ENCODE results near the gene LRRK1.

DNA sequence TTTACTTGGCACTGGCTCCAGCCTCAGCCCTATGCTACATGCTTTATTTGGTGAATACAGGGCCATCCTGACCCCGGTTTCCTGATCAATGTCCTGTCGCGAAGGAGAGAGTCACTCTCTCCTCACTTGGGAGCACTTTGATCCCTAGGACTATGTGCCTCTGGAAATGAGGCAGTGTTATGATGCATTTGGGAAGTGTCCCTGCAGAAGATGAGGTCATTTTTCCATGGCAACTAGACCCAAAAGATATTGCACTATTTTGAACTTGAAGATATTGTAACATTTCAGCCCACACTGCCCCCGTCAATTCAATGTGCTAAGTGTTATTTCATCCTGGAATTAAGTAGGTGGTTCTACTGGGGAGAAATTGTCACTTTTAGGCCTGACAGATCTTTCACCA, 68.0 kb downstream of the LRRK1 start:
- TF ChIP-seq, protein P1, sequence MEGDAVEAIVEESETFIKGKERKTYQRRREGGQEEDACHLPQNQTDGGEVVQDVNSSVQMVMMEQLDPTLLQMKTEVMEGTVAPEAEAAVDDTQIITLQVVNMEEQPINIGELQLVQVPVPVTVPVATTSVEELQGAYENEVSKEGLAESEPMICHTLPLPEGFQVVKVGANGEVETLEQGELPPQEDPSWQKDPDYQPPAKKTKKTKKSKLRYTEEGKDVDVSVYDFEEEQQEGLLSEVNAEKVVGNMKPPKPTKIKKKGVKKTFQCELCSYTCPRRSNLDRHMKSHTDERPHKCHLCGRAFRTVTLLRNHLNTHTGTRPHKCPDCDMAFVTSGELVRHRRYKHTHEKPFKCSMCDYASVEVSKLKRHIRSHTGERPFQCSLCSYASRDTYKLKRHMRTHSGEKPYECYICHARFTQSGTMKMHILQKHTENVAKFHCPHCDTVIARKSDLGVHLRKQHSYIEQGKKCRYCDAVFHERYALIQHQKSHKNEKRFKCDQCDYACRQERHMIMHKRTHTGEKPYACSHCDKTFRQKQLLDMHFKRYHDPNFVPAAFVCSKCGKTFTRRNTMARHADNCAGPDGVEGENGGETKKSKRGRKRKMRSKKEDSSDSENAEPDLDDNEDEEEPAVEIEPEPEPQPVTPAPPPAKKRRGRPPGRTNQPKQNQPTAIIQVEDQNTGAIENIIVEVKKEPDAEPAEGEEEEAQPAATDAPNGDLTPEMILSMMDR (IDR thresholded peaks at IDR 0.05; ENCODE audit: borderline replicate concordance, extremely low read depth, low read length, poor library complexity, severe bottlenecking), result no peak
- TF ChIP-seq EZH2 (IDR thresholded peaks at IDR 0.05; ENCODE audit: borderline replicate concordance, low read depth, low read length, severe bottlenecking), result no peak
